H9 (cell line): ENCODE data around the gene GHR. TPM values are rescaled to one million over a fixed set of nuclear protein-coding genes. Genes with fewer than 3 reads are reported as not detected.

ENCODE experiments used
- DNase-seq: peaks from one replicate; pipeline ENCODE4 v3.0.0-alpha.2; 2017
- H2AFZ ChIP-seq: one replicate; pipeline ENCODE4 v1.6.1; 2013; ENCODE audit warnings: mild to moderate bottlenecking, low read length, control low read depth, moderate library complexity
- H2AK5ac ChIP-seq: 2 replicates; pipeline ENCODE4 v1.6.1; 2013; ENCODE audit warnings: low read length, control low read depth, mixed read lengths; ENCODE audit not compliant: insufficient read length
- H2BK120ac ChIP-seq: one replicate; pipeline ENCODE4 v1.6.1; 2013; ENCODE audit warnings: low read depth, mild to moderate bottlenecking, low read length, control low read depth, inconsistent platforms; ENCODE audit not compliant: poor library complexity, severe bottlenecking
- H2BK12ac ChIP-seq: 2 replicates; pipeline ENCODE4 v1.6.1; 2013; ENCODE audit warnings: low read length, control low read depth, mixed read lengths, low read depth; ENCODE audit not compliant: insufficient read length
- H2BK15ac ChIP-seq: 2 replicates; pipeline ENCODE4 v1.6.1; 2013; ENCODE audit warnings: low read depth, low read length, control low read depth
- H2BK20ac ChIP-seq: one replicate; pipeline ENCODE4 v1.6.1; 2013; ENCODE audit warnings: low read depth, mild to moderate bottlenecking, low read length, control low read depth, inconsistent platforms; ENCODE audit not compliant: poor library complexity, severe bottlenecking
- H2BK5ac ChIP-seq: 2 replicates; pipeline ENCODE4 v1.6.1; 2013; ENCODE audit warnings: low read length, control low read depth, mixed read lengths; ENCODE audit not compliant: insufficient read length
- H3K14ac ChIP-seq: 2 replicates; pipeline ENCODE4 v1.6.1; 2013; ENCODE audit warnings: low read length, control low read depth; ENCODE audit not compliant: insufficient read depth
- H3K18ac ChIP-seq: 2 replicates; pipeline ENCODE4 v1.6.1; 2013; ENCODE audit warnings: low read depth, mild to moderate bottlenecking, mixed read lengths, low read length, control low read depth; ENCODE audit not compliant: insufficient read length
- H3K23ac ChIP-seq: 2 replicates; pipeline ENCODE4 v1.6.1; 2013; ENCODE audit warnings: low read length, control low read depth, mixed read lengths, low read depth; ENCODE audit not compliant: insufficient read length
- H3K23me2 ChIP-seq: 2 replicates; pipeline ENCODE4 v1.6.1; 2013; ENCODE audit warnings: low read depth, mild to moderate bottlenecking, mixed read lengths, low read length, control low read depth; ENCODE audit not compliant: insufficient read length, poor library complexity, severe bottlenecking
- H3K27ac ChIP-seq: 2 replicates; pipeline ENCODE4 v1.5.1; 2013; ENCODE audit warnings: low read length, control low read depth, mixed read lengths, low read depth; ENCODE audit not compliant: insufficient read length
- H3K27me3 ChIP-seq: 2 replicates; pipeline ENCODE4 v1.6.1; 2013; ENCODE audit warnings: low read length, control low read depth, inconsistent platforms; ENCODE audit not compliant: insufficient read depth
- H3K4ac ChIP-seq: 2 replicates; pipeline ENCODE4 v1.6.1; 2013; ENCODE audit warnings: low read depth, mild to moderate bottlenecking, control low read depth, inconsistent platforms, low read length, moderate library complexity
- H3K4me1 ChIP-seq: 2 replicates; pipeline ENCODE4 v1.6.1; 2013; ENCODE audit warnings: low read length, control low read depth, inconsistent platforms; ENCODE audit not compliant: insufficient read depth
- H3K4me2 ChIP-seq: 2 replicates; pipeline ENCODE4 v1.6.1; 2013; ENCODE audit warnings: low read length, control low read depth, mixed read lengths; ENCODE audit not compliant: insufficient read length, insufficient read depth
- H3K56ac ChIP-seq: 2 replicates; pipeline ENCODE4 v1.6.1; 2013; ENCODE audit warnings: low read depth, mild to moderate bottlenecking, mixed read lengths, low read length, control low read depth; ENCODE audit not compliant: insufficient read length
- H3K79me1 ChIP-seq: 2 replicates; pipeline ENCODE4 v1.6.1; 2013; ENCODE audit warnings: low read depth, mild to moderate bottlenecking, moderate library complexity, low read length, control low read depth, inconsistent platforms; ENCODE audit not compliant: insufficient read depth, poor library complexity, severe bottlenecking
- H3K79me2 ChIP-seq: 2 replicates; pipeline ENCODE4 v1.6.1; 2013; ENCODE audit warnings: low read length, control low read depth, inconsistent platforms; ENCODE audit not compliant: insufficient read depth
- H3K9ac ChIP-seq: 2 replicates; pipeline ENCODE4 v1.6.1; 2013; ENCODE audit warnings: low read length, control low read depth, mixed read lengths; ENCODE audit not compliant: insufficient read length; ENCODE audit errors: extremely low read depth
- H3K9me3 ChIP-seq: one replicate; pipeline ENCODE4 v1.6.1; 2013; ENCODE audit warnings: low read depth, low read length, inconsistent platforms; ENCODE audit not compliant: control insufficient read depth
- H3T11ph ChIP-seq: one replicate; pipeline ENCODE4 v1.6.1; 2013; ENCODE audit warnings: mild to moderate bottlenecking, low read length, control low read depth, inconsistent platforms
- H4K20me1 ChIP-seq: one replicate; pipeline ENCODE4 v1.6.1; 2013; ENCODE audit not compliant: control insufficient read depth, insufficient read length, insufficient read depth
- H4K5ac ChIP-seq: 2 replicates; pipeline ENCODE4 v1.6.1; 2013; ENCODE audit warnings: low read depth, mild to moderate bottlenecking, mixed read lengths, low read length, control low read depth; ENCODE audit not compliant: insufficient read length
- H4K8ac ChIP-seq: replicated peaks from 2 replicates; pipeline ENCODE4 v1.6.1; 2013; ENCODE audit warnings: low read length, control low read depth, mixed read lengths, low read depth; ENCODE audit not compliant: insufficient read length
- H4K91ac ChIP-seq: 2 replicates; pipeline ENCODE4 v1.6.1; 2013; ENCODE audit warnings: low read depth, mild to moderate bottlenecking, moderate library complexity, mixed read lengths, low read length, control low read depth; ENCODE audit not compliant: insufficient read length
- H3K27ac Mint-ChIP-seq, 3 experiments: 2 replicates in 2 of 3; 3 replicates in 1 of 3; pipeline ENCODE4 v1.8.0; 2020 to 2021; ENCODE audit warnings: mixed read lengths in 3 of 3, mild to moderate bottlenecking in 1 of 3, moderate library complexity in 1 of 3
- H3K27me3 Mint-ChIP-seq: 2 replicates; pipeline ENCODE4 v1.8.0; 2021; ENCODE audit warnings: low read depth, mild to moderate bottlenecking, moderate library complexity, mixed read lengths
- H3K36me3 Mint-ChIP-seq, 3 experiments: 2 replicates in 2 of 3; 3 replicates in 1 of 3; pipeline ENCODE4 v1.8.0; 2020 to 2021; ENCODE audit warnings: low read depth in 3 of 3, mixed read lengths in 3 of 3; ENCODE audit not compliant: insufficient read depth in 1 of 3
- H3K4me1 Mint-ChIP-seq, 2 experiments: 2 replicates each; pipeline ENCODE4 v1.8.0; 2020; ENCODE audit warnings: mixed read lengths in 2 of 2
- H3K4me3 Mint-ChIP-seq, 2 experiments: 2 replicates in 1 of 2; 3 replicates in 1 of 2; pipeline ENCODE4 v1.8.0; 2020 to 2021; ENCODE audit warnings: mild to moderate bottlenecking in 2 of 2, mixed read lengths in 2 of 2, moderate library complexity in 1 of 2
- H3K9me3 Mint-ChIP-seq, 2 experiments: 2 replicates in 1 of 2; 3 replicates in 1 of 2; pipeline ENCODE4 v1.8.0; 2020; ENCODE audit warnings: mild to moderate bottlenecking in 2 of 2, mixed read lengths in 2 of 2, moderate library complexity in 1 of 2
- WGBS: extraction: QIAGEN DNeasy Blood & Tissue Kit; methylation state at CpG from one replicate; pipeline ENCODE4 v1.1.7; 2013; ENCODE audit warnings: missing lambda C conversion rate, low lambda C conversion rate, mixed read lengths; ENCODE audit not compliant: insufficient read length; ENCODE audit errors: extremely low coverage; 5-methylcytosine and 5-hydroxymethylcytosine counted together
- total RNA-seq: library from RNA; stranded (reverse); gene quantifications from 2 replicates; pipeline ENCODE4 v1.2.1, GENCODE V29; 2021
- TF ChIP-seq, protein P1 (sequence below): fragments of 200-600 bp; sonication (generic); conservative IDR thresholded peaks from 3 replicates; pipeline ENCODE4 v1.8.0; 2021; ENCODE audit warnings: antibody characterized with exemption, mild to moderate bottlenecking

The GHR gene
- total RNA-seq, 1 experiment from 2014 or later = 0.20 TPM

DNA sequence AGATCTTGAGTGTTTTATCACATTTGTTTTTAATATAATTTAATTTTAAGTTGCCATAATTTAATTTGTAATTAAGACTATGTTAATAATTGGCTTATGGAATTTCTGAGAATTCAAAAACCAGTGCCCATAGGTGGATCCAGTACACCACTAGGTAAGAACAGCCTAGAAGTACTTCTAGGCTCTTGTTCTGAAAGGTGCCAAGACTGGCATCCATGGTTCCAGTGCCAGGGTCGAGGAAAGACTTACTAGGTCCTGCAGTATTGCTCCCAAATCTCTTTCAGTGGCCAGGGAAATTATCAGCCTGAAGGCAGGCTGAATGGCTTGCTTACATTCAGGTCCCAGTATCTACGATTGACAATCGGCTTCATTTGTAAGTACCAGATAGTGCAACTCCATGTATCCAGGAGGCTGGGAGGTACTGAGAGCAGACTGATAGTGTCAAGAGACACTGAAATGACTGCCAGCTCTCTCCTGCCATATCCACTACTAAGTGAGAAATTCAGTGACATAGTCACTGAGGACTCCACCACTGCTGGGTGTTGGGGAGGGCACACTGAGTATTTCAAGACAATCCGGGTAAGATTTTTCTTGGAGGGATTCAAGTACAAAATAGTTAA lies 174.2 kb downstream of the GHR start:
- Histone ChIP-seq H3K4me1 (no peaks in the 10 kb centered on the region; the same call in 1 of the 2 replicates), H2AK5ac (no peak overlapping the region), H2BK15ac (no peak overlapping the region), H3K27ac (no peak overlapping the region), H3T11ph (no peak overlapping the region), H2AFZ (no peak overlapping the region), H3K23ac (no peak overlapping the region), H3K18ac (no peak overlapping the region), H4K5ac (no peak overlapping the region), H4K8ac (no peak overlapping the region), H3K23me2 (no peaks in the 10 kb centered on the region), H3K79me2 (no peaks in the 10 kb centered on the region), H3K79me1 (no peaks in the 10 kb centered on the region), H4K91ac (no peak overlapping the region), H3K9ac (no peak overlapping the region), H3K14ac (no peak overlapping the region), H2BK5ac (no peak overlapping the region), H2BK12ac (no peak overlapping the region), H3K27me3 (no peaks in the 10 kb centered on the region), H3K56ac (no peak overlapping the region), H3K4ac (no peak overlapping the region), H4K20me1 (no peaks in the 10 kb centered on the region), H3K9me3 (no peaks in the 10 kb centered on the region), H2BK120ac (no peak overlapping the region), H3K4me2 (no peak overlapping the region), H2BK20ac (no peak overlapping the region)
- H3K4me3 Mint-ChIP-seq = no peak overlapping the region
- peaks cover 0 to 3% of the 10 kb centered on the region in 2 experiments; a peak in 1 of 4 replicates for H3K4me1 Mint-ChIP-seq
- H3K27ac Mint-ChIP-seq = no peak overlapping the region
- WGBS = no CpG with 5 or more reads among the region's 4 CpGs
- no peaks in the 10 kb centered on the region for H3K27me3 Mint-ChIP-seq
- TF ChIP-seq, protein P1, sequence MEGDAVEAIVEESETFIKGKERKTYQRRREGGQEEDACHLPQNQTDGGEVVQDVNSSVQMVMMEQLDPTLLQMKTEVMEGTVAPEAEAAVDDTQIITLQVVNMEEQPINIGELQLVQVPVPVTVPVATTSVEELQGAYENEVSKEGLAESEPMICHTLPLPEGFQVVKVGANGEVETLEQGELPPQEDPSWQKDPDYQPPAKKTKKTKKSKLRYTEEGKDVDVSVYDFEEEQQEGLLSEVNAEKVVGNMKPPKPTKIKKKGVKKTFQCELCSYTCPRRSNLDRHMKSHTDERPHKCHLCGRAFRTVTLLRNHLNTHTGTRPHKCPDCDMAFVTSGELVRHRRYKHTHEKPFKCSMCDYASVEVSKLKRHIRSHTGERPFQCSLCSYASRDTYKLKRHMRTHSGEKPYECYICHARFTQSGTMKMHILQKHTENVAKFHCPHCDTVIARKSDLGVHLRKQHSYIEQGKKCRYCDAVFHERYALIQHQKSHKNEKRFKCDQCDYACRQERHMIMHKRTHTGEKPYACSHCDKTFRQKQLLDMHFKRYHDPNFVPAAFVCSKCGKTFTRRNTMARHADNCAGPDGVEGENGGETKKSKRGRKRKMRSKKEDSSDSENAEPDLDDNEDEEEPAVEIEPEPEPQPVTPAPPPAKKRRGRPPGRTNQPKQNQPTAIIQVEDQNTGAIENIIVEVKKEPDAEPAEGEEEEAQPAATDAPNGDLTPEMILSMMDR = no peak
- H3K9me3 Mint-ChIP-seq = no peaks in the 10 kb centered on the region
- no peak for DNase-seq
- no peaks in the 10 kb centered on the region for H3K36me3 Mint-ChIP-seq
